ENCODE results near the gene STT3B. TPM values are rescaled to one million over a fixed set of nuclear protein-coding genes. Genes with fewer than 3 reads are reported as not detected.

STT3B gene
- total and polyA plus RNA-seq, 2 of the 4 experiments (the other 2 are of a cell fraction) = 45.5 to 86.4 TPM

GRCh38 chr3:31576521-31576920 lies 43.8 kb downstream of the STT3B start:
- H3K9me1 ChIP-seq (ENCODE audit: insufficient read depth, low read length) = peaks cover 3% of the 10 kb centered on the region
- no peak overlapping the region for H3K56ac ChIP-seq (ENCODE audit: extremely low read depth, insufficient read depth, low read length)
- POLR2A ChIA-PET (ENCODE audit: unreplicated experiment) = no interaction called here
- TF ChIP-seq RAD21 (IDR thresholded peaks at IDR 0.05; ENCODE audit: low read length) = no peak
- no peak for TF ChIP-seq MXI1 (IDR thresholded peaks at IDR 0.05; ENCODE audit: borderline replicate concordance, low read depth, low read length)
- no peak for TF ChIP-seq RCOR1 (IDR thresholded peaks at IDR 0.05; ENCODE audit: insufficient replicate concordance, low read length)
- TF ChIP-seq CEBPB (IDR thresholded peaks at IDR 0.05; ENCODE audit: low read depth, low read length) = no peak
- no peak for TF ChIP-seq BHLHE40 (IDR thresholded peaks at IDR 0.05; ENCODE audit: low read depth, low read length)
- no peak for TF ChIP-seq SMC3 (IDR thresholded peaks at IDR 0.05; ENCODE audit: low read depth, low read length)
- TF ChIP-seq, protein P1, sequence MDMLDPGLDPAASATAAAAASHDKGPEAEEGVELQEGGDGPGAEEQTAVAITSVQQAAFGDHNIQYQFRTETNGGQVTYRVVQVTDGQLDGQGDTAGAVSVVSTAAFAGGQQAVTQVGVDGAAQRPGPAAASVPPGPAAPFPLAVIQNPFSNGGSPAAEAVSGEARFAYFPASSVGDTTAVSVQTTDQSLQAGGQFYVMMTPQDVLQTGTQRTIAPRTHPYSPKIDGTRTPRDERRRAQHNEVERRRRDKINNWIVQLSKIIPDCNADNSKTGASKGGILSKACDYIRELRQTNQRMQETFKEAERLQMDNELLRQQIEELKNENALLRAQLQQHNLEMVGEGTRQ (IDR thresholded peaks at IDR 0.05; ENCODE audit: low read depth, low read length) = no peak
- TF ChIP-seq POLR2A (IDR thresholded peaks at IDR 0.05; ENCODE audit: low read depth, low read length) = no peak
- no peak for TF ChIP-seq RFX5 (IDR thresholded peaks at IDR 0.05; ENCODE audit: low read depth, low read length)
- no peak for TF ChIP-seq MAZ (IDR thresholded peaks at IDR 0.05; ENCODE audit: borderline replicate concordance, low read depth, low read length)
- no peak for TF ChIP-seq NFE2L2 (IDR thresholded peaks at IDR 0.05; ENCODE audit: low read depth, low read length)
- no peak overlapping the region for H3K4me3 ChIP-seq (ENCODE audit: insufficient read depth, low read depth, low read length)
- dilution Hi-C loops (cut with HindIII; ENCODE audit: low sequenced_read_pairs, unreplicated experiment) = no loop called here
- H3K27ac ChIP-seq (ENCODE audit: insufficient read depth, low read length) = no peak overlapping the region
- no peak overlapping the region for H3K4me2 ChIP-seq (ENCODE audit: low read depth, low read length)
- in situ Hi-C loops (cut with MboI; ENCODE audit: low sequenced_read_pairs) = no loop called here
- H3K9ac ChIP-seq (ENCODE audit: low read depth, low read length) = no peak overlapping the region
- H3K27me3 ChIP-seq (ENCODE audit: control insufficient read depth, insufficient read depth, low read length) = no peaks in the 10 kb centered on the region
- no peak overlapping the region for H2AK5ac ChIP-seq (ENCODE audit: low read depth, low read length)
- no peak overlapping the region for H2AFZ ChIP-seq (replicated peaks; ENCODE audit: low read length, poor library complexity)
- no peak overlapping the region for H3K4ac ChIP-seq (ENCODE audit: low read depth, low read length)
- no peak overlapping the region for H3K18ac ChIP-seq (ENCODE audit: low read depth, low read length)
- no peaks in the 10 kb centered on the region for H3K9me3 ChIP-seq (ENCODE audit: control insufficient read depth, insufficient read depth, low read length)
- WGBS, 2 experiments (ENCODE audit: extremely low coverage in 2 of 2, insufficient read length in 1 of 2) = no CpG with 5 or more reads among the region's 1 CpG
- H2BK5ac ChIP-seq (ENCODE audit: low read depth, low read length, poor library complexity, severe bottlenecking) = no peak overlapping the region
- H3K79me1 ChIP-seq (ENCODE audit: low read depth in 1 of 2, low read length in 2 of 2) = peaks cover 19 to 30% of the 10 kb centered on the region in 2 experiments
- peaks cover 23% of the 10 kb centered on the region for H4K20me1 ChIP-seq (ENCODE audit: insufficient read depth, low read length)
- no peak overlapping the region for H2BK20ac ChIP-seq (ENCODE audit: low read depth, low read length)
- no peak overlapping the region for H2BK120ac ChIP-seq (ENCODE audit: low read depth, low read length)
- BruUV-seq (replicated peaks) = no TSS peak
- H2AK9ac ChIP-seq (replicated peaks; ENCODE audit: low read depth, low read length, poor library complexity) = no peak overlapping the region
- CTCF ChIA-PET = no interaction called here
- H2BK15ac ChIP-seq (ENCODE audit: low read depth, low read length) = no peak overlapping the region
- no peak for DNase-seq
- H4K8ac ChIP-seq (ENCODE audit: low read depth in 2 of 2, low read length in 2 of 2) = no peak overlapping the region
- no peaks in the 10 kb centered on the region for H3K4me1 ChIP-seq (ENCODE audit: control insufficient read depth, insufficient read depth, low read length)
- peaks cover 1% of the 10 kb centered on the region; the same call in 1 of the 2 replicates for H3K36me3 ChIP-seq (ENCODE audit: control insufficient read depth, insufficient read depth, low read length)
- H4K5ac ChIP-seq (ENCODE audit: low read depth, low read length) = no peak overlapping the region; the same call in 1 of the 2 replicates
- H4K91ac ChIP-seq (ENCODE audit: insufficient read depth, low read depth, low read length) = no peak overlapping the region
- no peak for ATAC-seq (ENCODE audit: low read depth)
- no peak overlapping the region for H3K14ac ChIP-seq (replicated peaks; ENCODE audit: low read depth, low read length)
- H3K23ac ChIP-seq (ENCODE audit: low read depth, low read length) = no peak overlapping the region
- intact Hi-C loops (cut with micrococcal nuclease) = no loop called here
